ENCODE measurements around the gene EXO5.
"Not testable (repeated sequence)": the region's sequence is repeated elsewhere in the genome, so short reads cannot be mapped to it uniquely, and the experiment has no call there.

EXO5 gene

GRCh38 chr1:40534589-40534988 lies 26.0 kb downstream of the EXO5 start:
- TF ChIP-seq CTCF (IDR thresholded peaks at IDR 0.05; ENCODE audit: insufficient read depth, low read length, poor library complexity, severe bottlenecking): no peak
- no peak overlapping the region for H3K4me3 ChIP-seq (replicated peaks; ENCODE audit: low read depth, low read length)
- no peak for DNase-seq (ENCODE audit: extremely low read depth, insufficient read length)
- peaks cover 1% of the 10 kb centered on the region; the same call in 1 of the 2 replicates for H3K36me3 ChIP-seq (ENCODE audit: control insufficient read depth, insufficient read depth, low read length)
- no peaks in the 10 kb centered on the region for H3K27me3 ChIP-seq (replicated peaks; ENCODE audit: control insufficient read depth, insufficient read depth, low read length)

GRCh38 chr1:40535732-40536131 lies 27.2 kb downstream of the EXO5 start:
- H3K36me3 ChIP-seq (ENCODE audit: control insufficient read depth, insufficient read depth, low read length): peaks cover 1% of the 10 kb centered on the region; the same call in 1 of the 2 replicates
- H3K27me3 ChIP-seq (replicated peaks; ENCODE audit: control insufficient read depth, insufficient read depth, low read length): no peaks in the 10 kb centered on the region
- no peak for TF ChIP-seq CTCF (IDR thresholded peaks at IDR 0.05; ENCODE audit: insufficient read depth, low read length, poor library complexity, severe bottlenecking)
- no peak overlapping the region for H3K4me3 ChIP-seq (replicated peaks; ENCODE audit: low read depth, low read length)
- DNase-seq (ENCODE audit: extremely low read depth, insufficient read length): no peak

GRCh38 chr1:40539338-40539737 lies 30.8 kb downstream of the EXO5 start:
- Histone ChIP-seq H3K4me3 (replicated peaks; ENCODE audit: low read depth, low read length) (no peak overlapping the region), H3K36me3 (ENCODE audit: control insufficient read depth, insufficient read depth, low read length) (peaks cover 3% of the 10 kb centered on the region), H3K27me3 (replicated peaks; ENCODE audit: control insufficient read depth, insufficient read depth, low read length) (no peaks in the 10 kb centered on the region)
- TF ChIP-seq CTCF (IDR thresholded peaks at IDR 0.05; ENCODE audit: insufficient read depth, low read length, poor library complexity, severe bottlenecking): no peak
- DNase-seq (ENCODE audit: extremely low read depth, insufficient read length): no peak

- Histone ChIP-seq H3K36me3 (ENCODE audit: control insufficient read depth, insufficient read depth, low read length) (peaks cover 2% of the 10 kb centered on the region), H3K27me3 (replicated peaks; ENCODE audit: control insufficient read depth, insufficient read depth, low read length) (no peaks in the 10 kb centered on the region), H3K4me3 (replicated peaks; ENCODE audit: low read depth, low read length) (no peak overlapping the region)
- TF ChIP-seq CTCF (IDR thresholded peaks at IDR 0.05; ENCODE audit: insufficient read depth, low read length, poor library complexity, severe bottlenecking): no peak
- no peak for DNase-seq (ENCODE audit: extremely low read depth, insufficient read length)
Observed at GRCh38 chr1:40546957-40547356, 38.4 kb downstream of the EXO5 start.

GRCh38 chr1:40553017-40553416 lies 44.5 kb downstream of the EXO5 start:
- Histone ChIP-seq H3K27me3 (replicated peaks; ENCODE audit: control insufficient read depth, insufficient read depth, low read length) (no peaks in the 10 kb centered on the region), H3K4me3 (replicated peaks; ENCODE audit: low read depth, low read length) (no peak overlapping the region), H3K36me3 (ENCODE audit: control insufficient read depth, insufficient read depth, low read length) (no peaks in the 10 kb centered on the region)
- TF ChIP-seq CTCF (IDR thresholded peaks at IDR 0.05; ENCODE audit: insufficient read depth, low read length, poor library complexity, severe bottlenecking): no peak
- DNase-seq (ENCODE audit: extremely low read depth, insufficient read length): no peak

- DNase-seq (ENCODE audit: extremely low read depth, insufficient read length); H3K27me3 ChIP-seq (replicated peaks; ENCODE audit: control insufficient read depth, insufficient read depth, low read length); H3K4me3 ChIP-seq (replicated peaks; ENCODE audit: low read depth, low read length); H3K36me3 ChIP-seq (ENCODE audit: control insufficient read depth, insufficient read depth, low read length): not testable (repeated sequence)
Observed at GRCh38 chr1:40554807-40555206, 46.2 kb downstream of the EXO5 start.

Data from GM06990 (cell line).